Stimulated activated CD8-positive, alpha-beta memory T cell treated with anti-CD3 and anti-CD28 coated beads, Interleukin-12 subunit alpha, Interleukin-12 subunit beta, amount 100 ng/mL, for 1 hour (primary cell): ENCODE measurements around the gene INO80E.

Experiments
- DNase-seq: peaks from one replicate; pipeline ENCODE4 v3.0.0-alpha.2; 2020; ENCODE audit warnings: low read depth

The INO80E gene

DNA sequence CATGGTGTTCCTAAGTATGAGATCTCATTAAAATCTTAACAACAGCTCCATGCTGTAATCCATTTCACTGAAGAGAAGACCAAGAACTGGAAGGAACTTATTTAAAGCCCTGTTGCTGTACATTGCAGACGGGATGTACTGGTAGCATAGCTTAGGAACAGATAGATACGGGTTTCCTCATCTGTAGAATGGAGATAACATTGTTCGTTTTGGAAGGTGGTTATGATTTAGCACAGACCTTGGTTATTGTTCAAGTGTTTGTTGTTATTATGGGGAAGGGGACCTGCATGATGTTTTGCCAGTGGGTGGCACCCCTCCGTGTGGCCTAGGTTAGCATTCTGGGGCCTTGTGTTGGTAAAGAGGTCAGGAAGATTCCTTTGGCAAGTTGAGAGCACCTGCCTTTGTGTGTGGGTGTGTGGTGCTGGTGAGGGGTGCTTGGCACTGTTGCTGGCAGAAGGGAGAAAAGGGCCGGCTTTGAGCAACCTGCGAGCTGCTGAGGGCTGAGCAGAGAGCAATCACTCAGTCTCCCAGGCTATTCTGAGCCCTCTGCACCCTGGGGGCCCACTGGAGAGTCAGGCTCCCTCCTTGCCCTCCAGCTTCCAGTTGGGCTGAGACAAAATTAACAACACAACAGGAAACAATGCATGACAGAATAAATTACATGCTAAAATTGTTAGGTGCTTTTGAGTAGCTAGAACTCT is 20.1 kb upstream of the INO80E start:
- no peak for DNase-seq

DNA sequence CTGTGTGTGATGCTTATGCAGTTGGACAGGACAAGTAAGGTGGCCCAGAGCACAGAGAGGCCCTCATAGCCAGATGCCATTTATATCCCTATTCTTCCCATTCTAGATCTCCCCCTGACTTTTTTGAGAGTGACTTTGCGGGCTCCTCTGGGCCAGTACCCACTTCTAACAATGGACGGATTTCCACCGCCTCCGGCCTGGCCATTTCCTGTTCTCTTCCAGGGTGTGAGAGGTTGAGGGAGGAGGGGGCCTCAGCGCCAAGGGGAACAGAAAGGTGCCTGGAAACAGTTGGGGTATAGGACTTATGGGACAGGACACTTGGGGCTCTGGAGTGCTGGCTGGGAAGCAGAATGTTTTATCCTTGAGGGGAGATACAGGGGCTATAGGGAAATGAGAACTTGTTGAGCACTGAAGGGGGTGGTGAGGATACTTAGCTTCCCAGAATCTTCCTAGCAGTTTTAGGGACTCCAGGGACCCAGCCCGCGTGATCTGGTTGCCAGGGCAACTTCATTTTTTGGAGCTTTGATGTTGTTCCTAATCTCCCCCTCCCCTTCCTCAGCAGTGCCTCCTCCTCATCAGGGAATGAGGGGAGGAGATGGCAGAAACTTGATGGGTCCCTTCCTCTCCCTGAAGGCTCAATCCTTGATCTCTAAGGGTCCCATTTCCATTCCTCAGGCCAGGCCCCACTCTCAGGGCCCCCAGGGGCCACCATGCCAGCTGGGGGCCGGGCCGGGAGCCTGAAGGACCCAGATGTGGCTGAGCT is 18.8 kb upstream of the INO80E start:
- DNase-seq = no peak

DNA sequence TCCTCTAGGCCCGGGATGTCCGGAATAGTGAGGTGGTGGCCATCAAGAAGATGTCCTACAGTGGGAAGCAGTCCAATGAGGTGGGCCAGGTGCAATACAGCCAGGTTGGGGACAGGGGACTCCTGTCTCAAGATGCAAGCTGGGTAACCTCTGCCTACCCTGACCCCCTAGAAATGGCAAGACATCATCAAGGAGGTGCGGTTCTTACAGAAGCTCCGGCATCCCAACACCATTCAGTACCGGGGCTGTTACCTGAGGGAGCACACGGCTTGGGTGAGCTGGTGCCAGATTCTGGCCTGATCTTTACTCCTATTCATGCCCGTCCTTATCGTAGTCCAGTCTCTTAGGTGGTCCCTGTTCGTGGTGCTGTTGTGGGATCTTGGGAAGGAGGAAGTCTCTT is 18.0 kb upstream of the INO80E start:
- no peak for DNase-seq

DNA sequence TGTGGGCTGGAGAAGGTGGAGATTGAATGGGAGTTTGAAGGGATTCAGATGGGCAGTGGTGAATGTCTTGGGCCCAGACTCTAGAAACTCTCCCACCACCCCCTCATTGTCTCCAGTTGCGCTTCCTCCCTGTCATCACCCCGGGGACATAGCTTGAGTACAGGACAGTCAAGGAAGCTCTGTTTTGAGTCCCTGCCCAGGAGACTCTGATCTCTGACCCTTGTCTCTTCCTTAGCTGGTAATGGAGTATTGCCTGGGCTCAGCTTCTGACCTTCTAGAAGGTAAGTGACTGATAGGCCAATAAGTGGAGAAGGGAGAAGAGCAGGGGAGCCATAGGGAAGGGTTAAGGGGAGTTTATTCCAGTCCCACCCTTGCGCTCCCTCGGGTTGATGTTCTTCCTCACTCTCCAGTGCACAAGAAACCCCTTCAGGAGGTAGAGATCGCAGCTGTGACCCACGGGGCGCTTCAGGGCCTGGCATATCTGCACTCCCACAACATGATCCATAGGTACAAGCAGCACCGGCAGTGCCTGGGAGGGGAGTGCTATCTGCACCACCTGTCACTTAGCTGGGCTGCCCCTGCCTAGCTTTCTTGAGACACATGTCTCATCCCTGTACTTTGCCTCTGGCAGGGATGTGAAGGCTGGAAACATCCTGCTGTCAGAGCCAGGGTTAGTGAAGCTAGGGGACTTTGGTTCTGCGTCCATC is 17.3 kb upstream of the INO80E start:
- no peak for DNase-seq

GRCh38 chr16:29982560-29983419 is 13.3 kb upstream of the INO80E start:
- DNase-seq = no peak

- DNase-seq = no peak
Observed at GRCh38 chr16:29983420-29984136, 12.5 kb upstream of the INO80E start.

DNA sequence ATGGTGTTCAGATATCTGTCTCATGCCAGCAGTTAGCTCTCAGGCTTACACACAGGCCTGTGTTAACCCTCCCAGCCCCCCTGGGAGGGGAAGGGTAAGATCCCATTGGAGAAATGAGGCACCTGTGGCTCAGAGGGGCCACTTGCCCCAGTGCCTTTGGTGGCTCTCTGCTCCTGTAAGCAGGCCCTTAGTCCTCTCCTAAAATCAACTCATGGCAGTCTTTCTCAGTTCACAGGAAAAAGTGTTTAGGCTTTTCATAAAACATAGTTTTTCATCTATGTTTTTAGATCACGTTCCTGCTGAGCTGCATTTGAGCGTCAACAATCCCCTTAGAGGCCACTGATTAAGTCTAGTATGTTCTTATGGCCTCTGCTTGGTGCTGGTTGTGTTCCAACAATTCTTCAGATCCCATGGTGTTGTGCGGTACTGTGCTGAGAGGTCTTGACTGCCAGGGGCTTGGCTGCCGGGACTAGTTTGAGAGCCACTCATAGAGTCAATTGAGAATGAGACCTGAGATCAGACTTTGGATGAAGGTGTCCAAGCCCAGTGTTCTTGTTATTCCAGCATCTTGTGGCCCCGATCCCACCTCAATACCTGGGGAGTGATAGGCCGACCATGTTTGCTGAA is 11.8 kb upstream of the INO80E start:
- no peak for DNase-seq

DNA sequence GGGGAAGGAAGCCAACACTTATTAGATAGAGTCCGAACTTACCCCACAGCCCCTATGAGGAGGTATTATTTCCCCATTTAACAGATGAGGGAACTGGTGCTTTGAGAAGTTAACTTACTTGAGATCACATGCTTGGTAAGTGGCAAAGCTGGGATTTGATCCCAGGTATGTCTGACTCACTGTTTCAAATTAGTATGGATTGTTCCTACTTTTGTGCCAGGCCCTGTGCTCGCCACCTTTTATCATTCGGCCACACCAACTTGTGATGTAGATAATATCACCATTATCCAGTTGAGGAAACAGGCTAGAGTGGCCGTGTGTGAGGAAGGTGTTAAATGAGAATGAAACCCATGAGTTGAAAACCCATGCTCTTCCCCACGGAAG is 11.3 kb upstream of the INO80E start:
- DNase-seq = no peak

DNA sequence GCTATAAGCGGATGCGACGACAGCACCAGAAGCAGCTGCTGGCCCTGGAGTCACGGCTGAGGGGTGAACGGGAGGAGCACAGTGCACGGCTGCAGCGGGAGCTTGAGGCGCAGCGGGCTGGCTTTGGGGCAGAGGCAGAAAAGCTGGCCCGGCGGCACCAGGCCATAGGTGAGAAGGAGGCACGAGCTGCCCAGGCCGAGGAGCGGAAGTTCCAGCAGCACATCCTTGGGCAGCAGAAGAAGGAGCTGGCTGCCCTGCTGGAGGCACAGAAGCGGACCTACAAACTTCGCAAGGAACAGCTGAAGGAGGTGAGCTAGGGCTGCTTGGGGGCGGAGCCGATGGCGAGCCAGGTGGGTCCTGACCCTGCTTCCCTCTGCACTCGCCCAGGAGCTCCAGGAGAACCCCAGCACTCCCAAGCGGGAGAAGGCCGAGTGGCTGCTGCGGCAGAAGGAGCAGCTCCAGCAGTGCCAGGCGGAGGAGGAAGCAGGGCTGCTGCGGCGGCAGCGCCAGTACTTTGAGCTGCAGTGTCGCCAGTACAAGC is 10.7 kb upstream of the INO80E start:
- DNase-seq = no peak

GRCh38 chr16:29986231-29986630 is 9.8 kb upstream of the INO80E start:
- no peak for DNase-seq

DNA sequence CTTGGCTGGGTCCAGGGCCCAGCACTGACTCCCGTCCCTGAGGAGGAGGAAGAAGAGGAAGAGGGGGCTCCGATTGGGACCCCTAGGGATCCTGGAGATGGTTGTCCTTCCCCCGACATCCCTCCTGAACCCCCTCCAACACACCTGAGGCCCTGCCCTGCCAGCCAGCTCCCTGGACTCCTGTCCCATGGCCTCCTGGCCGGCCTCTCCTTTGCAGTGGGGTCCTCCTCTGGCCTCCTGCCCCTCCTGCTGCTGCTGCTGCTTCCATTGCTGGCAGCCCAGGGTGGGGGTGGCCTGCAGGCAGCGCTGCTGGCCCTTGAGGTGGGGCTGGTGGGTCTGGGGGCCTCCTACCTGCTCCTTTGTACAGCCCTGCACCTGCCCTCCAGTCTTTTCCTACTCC is 9.1 kb upstream of the INO80E start:
- DNase-seq = no peak

GRCh38 chr16:29987371-29988085 is 8.5 kb upstream of the INO80E start:
- DNase-seq = no peak

- DNase-seq = no peak
Observed at GRCh38 chr16:29988346-29989075, 7.5 kb upstream of the INO80E start.

DNA sequence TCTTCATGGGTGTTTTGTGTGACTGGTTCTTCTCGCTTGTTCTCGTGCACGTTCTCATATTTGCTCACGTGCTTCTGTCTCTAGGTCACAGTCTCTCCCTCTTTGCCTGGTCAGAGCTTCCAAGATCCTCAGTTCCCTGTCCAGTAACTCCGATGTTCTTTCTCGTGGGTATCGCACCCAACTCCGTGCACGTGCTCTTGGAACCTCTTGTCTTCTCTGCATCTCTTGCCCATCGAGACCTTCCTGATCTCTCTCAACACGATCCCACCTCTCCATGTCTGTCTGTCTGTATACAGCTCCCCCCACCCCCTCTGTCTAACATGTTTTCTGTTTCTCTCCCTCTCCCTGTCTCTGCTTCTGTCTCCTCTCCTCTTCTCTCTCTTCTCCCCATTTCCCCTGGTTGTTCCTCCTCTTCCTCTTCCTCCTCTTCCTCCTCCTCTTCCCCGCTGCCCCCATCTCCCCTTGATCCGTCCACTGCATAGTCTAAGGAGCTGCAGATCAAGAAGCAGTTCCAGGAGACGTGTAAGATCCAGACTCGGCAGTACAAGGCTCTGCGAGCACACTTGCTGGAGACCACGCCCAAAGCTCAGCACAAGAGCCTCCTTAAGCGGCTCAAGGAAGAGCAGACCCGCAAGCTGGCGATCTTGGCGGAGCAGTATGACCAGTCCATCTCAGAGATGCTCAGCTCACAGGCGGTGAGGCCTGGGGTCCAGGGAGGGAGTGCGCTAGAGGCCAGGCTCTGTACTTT is 6.8 kb upstream of the INO80E start:
- DNase-seq = no peak

- DNase-seq = no peak
Observed at GRCh38 chr16:29990034-29990433, 6.0 kb upstream of the INO80E start.

- no peak for DNase-seq
Observed at GRCh38 chr16:29990883-29991570, 5.0 kb upstream of the INO80E start.

DNA sequence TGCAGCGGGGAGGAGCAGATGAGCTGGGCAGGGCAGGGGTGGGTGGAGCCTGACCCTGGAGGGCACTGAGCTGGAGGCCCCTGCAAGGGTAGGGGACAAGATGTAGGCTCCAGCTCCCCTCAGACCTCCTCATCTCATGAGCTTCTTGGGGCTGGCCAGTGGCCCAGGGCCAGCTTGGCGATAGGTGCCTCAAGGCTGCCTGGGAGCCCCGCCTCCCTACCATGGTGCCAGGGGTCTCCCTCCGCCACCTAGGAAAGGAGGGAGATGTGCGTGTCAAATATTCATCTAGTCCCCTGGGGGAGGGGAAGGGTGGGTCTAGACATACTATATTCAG is 4.5 kb upstream of the INO80E start:
- DNase-seq = no peak

DNA sequence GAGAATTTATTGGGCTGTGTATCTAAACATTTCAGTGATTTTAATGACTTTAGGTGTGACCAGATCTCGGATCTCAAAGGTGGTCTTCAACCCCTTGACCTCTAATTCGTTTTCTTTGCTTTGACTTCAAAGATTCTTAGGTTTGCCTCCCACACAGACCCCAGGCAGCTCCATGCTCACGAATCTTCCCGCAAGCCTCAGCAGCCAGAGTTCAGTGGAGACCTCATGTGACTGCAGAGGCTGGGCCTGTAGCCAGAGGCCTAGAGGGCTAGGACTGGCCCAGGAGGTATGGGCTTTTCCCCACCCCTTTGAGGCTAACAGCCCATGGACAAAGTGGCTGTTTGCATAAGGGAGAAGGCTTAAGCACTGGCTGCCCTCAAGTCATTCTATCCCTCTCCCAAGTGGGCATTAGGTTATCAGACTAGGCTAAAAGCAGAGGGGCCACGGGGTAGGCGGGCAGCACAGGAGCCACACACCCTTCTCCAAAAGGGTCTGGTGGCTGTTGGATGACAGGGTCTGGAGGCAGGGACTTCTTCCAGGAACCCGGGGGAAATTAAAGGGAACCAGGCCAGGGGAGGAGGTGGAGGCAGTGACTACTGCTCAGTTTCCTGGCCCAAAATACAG is 3.6 kb upstream of the INO80E start:
- no peak for DNase-seq
